HG03520 (cell line): ENCODE results near the gene PISD.
"Not testable (repeated sequence)": the region's sequence is repeated elsewhere in the genome, so short reads cannot be mapped to it uniquely, and the experiment has no call there.

Experiments
- ATAC-seq: cut with Tn5 transposase; IDR thresholded peaks from one replicate; pipeline ENCODE4 v1.9.1; 2021; ENCODE audit warnings: mild to moderate bottlenecking, moderate library complexity; ENCODE audit not compliant: unreplicated experiment

PISD gene

GRCh38 chr22:31611061-31611760, 50.8 kb downstream of the PISD start:
- no peak for ATAC-seq

- no peak for ATAC-seq
Measured at GRCh38 chr22:31610611-31611010, 51.4 kb downstream of the PISD start.

GRCh38 chr22:31609716-31610115, 52.3 kb downstream of the PISD start:
- no peak for ATAC-seq

- no peak for ATAC-seq
Measured at GRCh38 chr22:31607696-31608095, 54.3 kb downstream of the PISD start.

GRCh38 chr22:31605851-31606585, 56.0 kb downstream of the PISD start:
- no peak for ATAC-seq

- ATAC-seq = no peak
Measured at GRCh38 chr22:31604746-31605705, 57.0 kb downstream of the PISD start.

GRCh38 chr22:31604137-31604705, 57.8 kb downstream of the PISD start:
- ATAC-seq = no peak

GRCh38 chr22:31603574-31603973, 58.4 kb downstream of the PISD start:
- no peak for ATAC-seq

- no peak for ATAC-seq
Measured at GRCh38 chr22:31603081-31603525, 58.9 kb downstream of the PISD start.

GRCh38 chr22:31602259-31602952, 59.6 kb downstream of the PISD start:
- ATAC-seq = no peak

- no peak for ATAC-seq
Measured at GRCh38 chr22:31595271-31595670, 66.7 kb downstream of the PISD start.

- not testable (repeated sequence) for ATAC-seq
Measured at GRCh38 chr22:31590161-31590560, 71.9 kb downstream of the PISD start.

- ATAC-seq = no peak
Measured at GRCh38 chr22:31588970-31589675, 72.9 kb downstream of the PISD start.

GRCh38 chr22:31586137-31586920, 75.7 kb downstream of the PISD start:
- no peak for ATAC-seq

- no peak for ATAC-seq
Measured at GRCh38 chr22:31585161-31585859, 76.7 kb downstream of the PISD start.

- ATAC-seq = no peak
Measured at GRCh38 chr22:31584804-31585160, 77.2 kb downstream of the PISD start.

GRCh38 chr22:31583861-31584485, 78.0 kb downstream of the PISD start:
- no peak for ATAC-seq

GRCh38 chr22:31579835-31580242, 82.2 kb downstream of the PISD start:
- ATAC-seq = no peak
